ENCODE data around the gene EXOC6B.
"Not testable (repeated sequence)": the region's sequence is repeated elsewhere in the genome, so short reads cannot be mapped to it uniquely, and the experiment has no call there.

The EXOC6B gene

DNA sequence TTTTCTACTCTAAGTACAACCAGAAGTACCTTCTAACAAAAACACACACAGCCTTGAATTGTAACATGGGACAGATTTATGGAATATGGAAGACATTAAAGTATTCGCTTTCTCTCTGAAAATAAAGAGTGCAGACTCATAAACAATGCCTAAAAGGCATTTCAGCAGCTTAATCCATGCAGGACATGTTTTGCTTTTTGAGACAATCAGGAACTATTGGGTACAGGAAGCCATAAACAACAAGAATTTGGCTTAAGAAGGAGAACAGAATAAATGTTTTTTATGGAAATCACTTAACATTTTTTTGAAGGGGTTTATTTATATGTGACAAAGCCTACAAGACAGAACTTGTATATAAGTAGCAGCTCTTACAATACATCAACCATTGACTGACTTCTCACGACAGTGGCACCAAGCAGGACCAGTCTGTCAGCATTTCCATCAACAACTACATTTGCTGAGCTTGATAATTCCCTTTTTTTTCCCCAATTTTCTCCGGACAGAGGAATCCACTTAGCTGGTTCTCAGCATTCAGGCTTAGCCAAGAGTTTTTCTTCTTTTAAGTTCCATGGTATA lies 140.1 kb downstream of the EXOC6B start:
- DNase-seq (ENCODE audit: low spot score): no peak

GRCh38 chr2:72682061-72682460 lies 143.8 kb downstream of the EXOC6B start:
- no peak for DNase-seq (ENCODE audit: low spot score)

DNA sequence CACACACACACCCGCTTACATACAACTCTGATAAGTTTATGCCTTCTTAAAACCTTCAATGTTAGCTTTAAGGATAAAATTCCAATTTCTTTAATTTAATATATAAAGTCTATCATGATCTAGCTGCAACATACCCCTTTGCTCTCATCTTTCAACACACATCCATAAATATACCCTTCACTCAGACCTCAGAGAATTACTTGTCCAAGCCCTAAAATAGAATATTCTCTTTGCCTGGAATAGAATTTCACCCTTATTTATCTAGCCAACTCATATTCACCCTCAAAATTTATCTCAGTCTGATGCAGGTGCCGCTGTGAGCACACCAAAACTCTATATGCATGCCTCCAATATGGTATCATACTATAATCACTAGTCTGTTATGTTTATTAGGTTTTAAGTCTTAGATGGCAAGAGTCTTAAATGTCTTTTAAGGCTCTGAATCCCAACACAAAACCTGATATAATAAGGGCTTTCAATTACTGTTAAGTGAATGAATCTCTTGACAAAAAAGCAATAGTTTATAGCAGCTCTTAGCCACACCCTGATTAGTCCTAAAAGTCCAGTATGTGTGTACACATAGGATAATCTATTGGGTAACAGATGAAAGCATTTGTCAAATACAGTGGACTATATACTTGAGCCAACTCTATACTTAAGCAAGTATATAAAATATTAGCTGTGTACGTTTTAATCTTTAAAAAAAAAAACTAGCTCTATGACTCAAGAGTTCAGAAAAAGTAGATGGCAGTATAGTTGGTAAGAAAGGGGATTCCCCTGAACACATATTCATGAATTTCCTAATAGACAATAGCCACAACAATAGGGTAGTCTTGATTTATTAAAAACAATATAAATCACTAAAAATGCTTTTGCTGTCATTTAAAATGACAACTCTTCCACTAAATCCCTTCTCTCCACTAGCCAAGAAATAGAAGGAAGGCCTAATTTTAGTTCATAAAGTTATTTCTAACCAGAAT lies 144.5 kb downstream of the EXOC6B start:
- DNase-seq (ENCODE audit: low spot score): no peak

DNA sequence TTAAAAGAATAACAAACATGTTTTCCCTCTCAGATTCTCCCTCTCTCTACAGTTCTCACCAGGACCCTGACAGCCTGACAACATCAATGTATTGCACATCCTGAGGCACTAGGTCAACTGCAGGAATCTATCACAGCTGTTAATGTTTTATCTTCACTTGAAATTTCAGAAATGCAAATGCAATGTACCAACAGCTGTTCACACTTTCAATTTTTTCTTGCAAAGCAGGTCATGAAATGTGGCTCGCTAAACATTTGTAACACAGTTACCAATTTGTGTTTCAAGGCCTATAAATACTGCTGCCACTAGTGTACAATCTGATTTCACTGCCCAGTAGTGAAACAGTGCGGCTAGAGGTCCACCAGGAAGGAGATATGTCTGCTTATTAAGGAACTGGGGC lies 147.8 kb downstream of the EXOC6B start:
- DNase-seq (ENCODE audit: low spot score): no peak

DNA sequence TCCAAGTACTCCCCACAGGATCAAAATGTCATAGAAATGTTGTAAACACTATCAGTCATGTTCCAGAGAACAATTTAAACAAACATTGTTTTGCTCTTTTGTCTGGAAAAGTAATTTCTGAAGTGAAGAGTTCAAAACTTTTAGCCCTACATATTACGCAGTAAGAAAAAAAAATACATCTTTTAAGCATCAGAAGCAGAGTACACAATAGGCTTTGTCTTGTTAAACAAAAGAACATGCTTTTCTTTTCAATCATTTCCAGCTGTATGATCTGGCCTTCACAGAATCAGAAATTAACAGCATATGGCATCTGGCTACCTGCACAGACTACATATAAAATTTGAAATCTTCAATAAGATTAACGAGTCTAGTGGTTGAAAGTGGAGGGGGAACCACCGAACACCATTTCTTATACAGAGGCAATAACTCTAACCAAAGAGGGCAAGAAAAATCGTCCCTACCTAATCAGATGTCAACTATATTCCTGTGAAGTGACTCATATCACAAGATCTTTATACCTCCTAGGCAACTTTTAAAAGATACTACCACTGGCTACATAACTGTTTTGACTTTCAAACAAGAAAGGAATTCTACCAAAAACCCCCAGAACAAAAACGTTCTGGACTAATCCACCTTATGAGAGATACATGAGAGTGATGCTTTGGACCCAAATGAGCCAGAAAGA lies 149.3 kb downstream of the EXOC6B start:
- DNase-seq (ENCODE audit: low spot score): no peak

GRCh38 chr2:72674982-72675915 lies 150.6 kb downstream of the EXOC6B start:
- DNase-seq (ENCODE audit: low spot score): no peak

DNA sequence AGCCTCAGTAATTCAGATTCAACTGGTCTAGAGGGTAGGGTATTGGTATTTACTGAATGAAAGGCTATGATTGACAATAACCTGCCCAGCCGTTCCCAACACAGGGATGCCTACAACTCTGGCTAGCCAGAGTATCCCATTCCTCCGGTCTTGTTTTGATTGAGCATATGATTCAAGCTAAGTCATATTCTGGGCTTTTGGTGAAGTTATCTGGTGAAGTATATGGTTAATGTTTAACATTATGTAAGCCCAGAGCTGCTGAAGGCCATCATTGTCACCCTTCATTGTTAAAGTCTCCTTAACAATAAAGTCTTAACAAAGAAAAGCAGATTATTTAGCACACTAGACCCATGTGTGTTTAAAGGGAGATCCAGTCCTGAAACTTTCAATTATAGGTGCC lies 152.6 kb downstream of the EXOC6B start:
- no peak for DNase-seq (ENCODE audit: low spot score)

DNA sequence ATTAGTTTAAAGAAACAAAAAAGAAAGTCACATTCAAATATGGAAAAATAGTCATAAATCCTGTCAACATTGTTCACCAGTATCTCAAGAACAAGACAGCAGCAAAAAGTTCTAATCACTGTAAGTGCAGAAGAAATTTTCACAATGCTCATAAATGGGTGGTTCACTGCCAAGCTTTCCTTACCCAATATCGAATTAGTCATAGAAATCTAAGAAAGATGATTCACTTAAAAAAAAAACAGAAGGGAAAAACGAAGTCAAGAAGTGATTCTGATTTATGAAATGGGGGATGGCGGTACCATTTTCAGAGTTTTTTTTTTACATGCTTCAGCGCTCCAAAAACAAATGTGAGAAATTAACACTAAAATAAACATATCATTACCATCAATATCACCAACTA lies 156.7 kb downstream of the EXOC6B start:
- DNase-seq (ENCODE audit: low spot score): no peak

- DNase-seq (ENCODE audit: low spot score): no peak
Observed at GRCh38 chr2:72668647-72669046, 157.2 kb downstream of the EXOC6B start.

- no peak for DNase-seq (ENCODE audit: low spot score)
Observed at GRCh38 chr2:72665448-72665847, 160.4 kb downstream of the EXOC6B start.

- no peak for DNase-seq (ENCODE audit: low spot score)
Observed at GRCh38 chr2:72661985-72662384, 163.8 kb downstream of the EXOC6B start.

GRCh38 chr2:72649810-72650209 lies 176.0 kb downstream of the EXOC6B start:
- no peak for DNase-seq (ENCODE audit: low spot score)

- DNase-seq (ENCODE audit: low spot score): not testable (repeated sequence)
Observed at GRCh38 chr2:72641221-72641620, 184.6 kb downstream of the EXOC6B start.

DNA sequence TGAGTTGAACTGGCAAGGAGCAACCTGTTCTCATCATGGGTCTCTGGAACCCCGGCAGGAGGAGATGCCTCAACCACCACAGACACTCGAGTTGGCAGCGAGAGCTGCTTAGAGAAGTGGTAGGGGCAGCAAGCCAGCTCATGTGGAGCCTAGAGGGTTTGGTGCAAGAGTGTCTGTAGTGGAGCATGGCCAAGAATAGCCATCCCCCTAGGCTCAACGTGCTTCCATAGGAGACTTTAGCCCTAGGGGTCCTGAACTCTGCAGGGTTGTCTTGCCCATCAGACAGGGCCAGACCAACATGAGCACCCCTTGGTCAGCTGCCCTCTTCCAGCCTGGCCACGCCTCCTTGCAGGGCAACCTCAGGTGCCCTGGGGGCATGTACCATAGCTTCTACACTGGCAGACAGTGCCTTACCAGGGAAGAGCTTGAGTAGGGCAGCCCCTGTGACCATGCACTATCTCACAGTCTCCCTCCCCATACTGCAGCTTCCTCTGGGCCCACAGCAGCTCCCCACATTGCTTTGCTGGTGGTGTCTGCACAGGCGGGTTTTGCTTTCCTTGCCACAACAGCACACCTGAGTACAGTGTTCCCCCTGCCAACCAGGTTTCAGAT lies 187.1 kb downstream of the EXOC6B start:
- no peak for DNase-seq (ENCODE audit: low spot score)

DNA sequence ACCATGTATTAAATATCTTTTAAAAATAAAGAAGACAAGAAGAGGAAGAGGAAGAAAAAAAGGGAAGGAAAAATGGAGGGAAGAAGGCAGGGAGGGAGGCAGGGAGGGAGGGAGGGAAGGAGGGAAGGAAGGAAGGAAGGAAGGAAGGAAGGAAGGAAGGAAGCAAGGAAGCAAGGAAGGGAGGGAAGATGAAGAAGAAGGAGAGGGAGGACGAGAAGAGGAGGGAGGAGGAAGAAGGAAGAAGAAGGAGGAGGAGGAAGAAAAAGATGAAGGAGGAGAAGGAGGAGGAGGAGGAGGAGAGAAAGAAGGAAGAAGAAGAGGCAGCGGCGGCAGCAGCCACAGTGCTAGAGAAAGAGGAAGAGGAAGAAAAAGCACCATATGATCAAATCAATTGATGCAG lies 189.6 kb downstream of the EXOC6B start:
- no peak for DNase-seq (ENCODE audit: low spot score)

- DNase-seq (ENCODE audit: low spot score): no peak
Observed at GRCh38 chr2:72630767-72631166, 195.1 kb downstream of the EXOC6B start.

- no peak for DNase-seq (ENCODE audit: low spot score)
Observed at GRCh38 chr2:72629062-72629461, 196.8 kb downstream of the EXOC6B start.

DNA sequence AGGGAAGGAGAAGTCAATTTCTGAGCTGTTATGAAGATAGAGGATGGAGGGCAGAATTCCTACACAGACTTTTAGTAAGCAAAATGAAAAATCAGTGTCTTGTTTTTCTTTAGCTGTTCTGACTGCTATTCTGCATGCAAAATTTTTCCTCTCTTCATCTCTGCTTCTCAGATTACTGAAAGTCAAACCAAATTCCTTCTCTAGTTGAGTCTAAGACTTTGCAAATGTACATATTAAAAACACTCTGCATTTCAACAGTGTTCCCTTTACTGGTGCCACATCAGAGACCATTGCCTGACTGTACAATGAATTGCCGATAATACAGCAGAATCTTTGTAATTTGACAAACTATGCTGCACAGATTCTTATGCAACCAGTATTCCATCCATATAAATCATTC lies 198.8 kb downstream of the EXOC6B start:
- no peak for DNase-seq (ENCODE audit: low spot score)

DNA sequence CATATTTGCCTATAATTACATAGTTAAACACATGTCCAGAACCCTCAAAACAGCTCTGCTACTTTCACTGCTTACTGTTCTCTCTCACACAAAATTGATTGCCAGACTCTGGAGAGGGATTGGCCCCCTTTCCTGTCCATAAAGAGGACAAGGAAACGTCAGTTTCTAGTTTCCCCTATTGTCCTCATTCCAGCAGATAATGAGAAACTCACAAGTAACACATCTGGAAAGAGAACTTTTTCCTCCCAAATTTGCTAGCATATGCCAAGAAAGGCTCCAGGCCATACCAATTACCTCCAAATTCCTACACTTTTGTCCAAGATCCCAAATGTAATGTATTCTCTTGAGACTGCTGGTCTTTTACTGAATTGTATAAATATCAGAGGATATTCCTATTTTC lies 200.5 kb downstream of the EXOC6B start:
- no peak for DNase-seq (ENCODE audit: low spot score)

GRCh38 chr2:72623481-72623880 lies 202.4 kb downstream of the EXOC6B start:
- no peak for DNase-seq (ENCODE audit: low spot score)

DNA sequence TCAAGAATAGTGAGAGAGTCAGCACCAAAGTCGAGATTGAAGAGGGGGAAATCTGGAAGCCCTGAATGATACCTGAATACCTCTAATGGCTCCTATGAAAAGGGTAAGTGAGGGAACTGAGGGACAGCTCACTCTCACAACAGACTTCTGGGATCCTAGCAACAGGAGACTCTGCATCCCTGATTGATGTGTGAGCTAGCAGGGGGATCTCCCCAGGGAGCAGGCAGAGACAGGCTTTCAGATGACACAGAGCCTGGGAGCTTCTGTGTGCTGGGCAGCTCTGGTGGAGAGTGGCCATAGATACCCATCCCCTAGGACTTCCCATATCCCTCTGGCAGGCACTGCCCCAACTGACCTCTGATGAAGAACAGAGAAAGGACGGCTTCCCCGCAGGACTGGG lies 206.2 kb downstream of the EXOC6B start:
- DNase-seq (ENCODE audit: low spot score): peak; percentile 64
